A673 (cell line): ENCODE measurements around the gene CDH15.
"Not testable (repeated sequence)": the region's sequence is repeated elsewhere in the genome, so short reads cannot be mapped to it uniquely, and the experiment has no call there.

Experiments used
- CTCF ChIP-seq: fragments of 300-800, 200-600 bp; sonication (generic); conservative IDR thresholded peaks from 2 replicates; pipeline ENCODE4 v1.5.1; 2017; ENCODE audit warnings: low read depth, mild to moderate bottlenecking, antibody characterized with exemption, low read length, moderate library complexity, mixed read lengths
- EZH2 ChIP-seq: fragments of 200-600 bp; sonication (generic); IDR thresholded peaks from 2 replicates; pipeline ENCODE4 v1.6.1; 2017; ENCODE audit warnings: borderline replicate concordance, low read depth, mild to moderate bottlenecking, mixed read lengths, antibody characterized with exemption, low read length; ENCODE audit not compliant: poor library complexity, severe bottlenecking

- TF ChIP-seq CTCF, EZH2: not testable (repeated sequence)
These were observed 14.5 kb downstream of the CDH15 start for GRCh38 chr16:89185887-89186592.
